Measurements from ENCODE around the gene OR13J1.

The OR13J1 gene

GRCh38 chr9:35859990-35860339, 10.2 kb downstream of the OR13J1 start:
- no peak for DNase-seq (ENCODE audit: low read depth in 2 of 3, low spot score in 1 of 3)

GRCh38 chr9:35859310-35859989, 10.8 kb downstream of the OR13J1 start:
- no peak for DNase-seq (ENCODE audit: low read depth in 2 of 3, low spot score in 1 of 3)

- DNase-seq (ENCODE audit: low read depth in 2 of 3, low spot score in 1 of 3) = no peak
Observed at GRCh38 chr9:35858458-35858857, 11.7 kb downstream of the OR13J1 start.

- no peak for DNase-seq (ENCODE audit: low read depth in 2 of 3, low spot score in 1 of 3)
Observed at GRCh38 chr9:35856882-35857281, 13.3 kb downstream of the OR13J1 start.

GRCh38 chr9:35856206-35856605, 14.0 kb downstream of the OR13J1 start:
- DNase-seq (ENCODE audit: low read depth in 2 of 3, low spot score in 1 of 3) = no peak

- DNase-seq (ENCODE audit: low read depth in 2 of 3, low spot score in 1 of 3) = no peak
Observed at GRCh38 chr9:35854091-35854762, 16.0 kb downstream of the OR13J1 start.

- DNase-seq (ENCODE audit: low read depth in 2 of 3, low spot score in 1 of 3) = no peak
Observed at GRCh38 chr9:35852876-35853865, 17.0 kb downstream of the OR13J1 start.

- no peak for DNase-seq (ENCODE audit: low read depth in 2 of 3, low spot score in 1 of 3)
Observed at GRCh38 chr9:35852267-35852815, 17.9 kb downstream of the OR13J1 start.

- peak in 1 of 3 donors; percentile 37 for DNase-seq (ENCODE audit: low read depth in 2 of 3, low spot score in 1 of 3)
Observed at GRCh38 chr9:35847792-35848572, 22.2 kb downstream of the OR13J1 start.

GRCh38 chr9:35845824-35846771, 24.1 kb downstream of the OR13J1 start:
- no peak for DNase-seq (ENCODE audit: low read depth in 2 of 3, low spot score in 1 of 3)

- DNase-seq (ENCODE audit: low read depth in 2 of 3, low spot score in 1 of 3) = no peak
Observed at GRCh38 chr9:35844628-35845270, 25.5 kb downstream of the OR13J1 start.

- no peak for DNase-seq (ENCODE audit: low read depth in 2 of 3, low spot score in 1 of 3)
Observed at GRCh38 chr9:35842795-35843194, 27.4 kb downstream of the OR13J1 start.

GRCh38 chr9:35842020-35842745, 28.0 kb downstream of the OR13J1 start:
- DNase-seq (ENCODE audit: low read depth in 2 of 3, low spot score in 1 of 3) = no peak

GRCh38 chr9:35841645-35841900, 28.6 kb downstream of the OR13J1 start:
- DNase-seq (ENCODE audit: low read depth in 2 of 3, low spot score in 1 of 3) = no peak

- no peak for DNase-seq (ENCODE audit: low read depth in 2 of 3, low spot score in 1 of 3)
Observed at GRCh38 chr9:35840881-35841644, 29.1 kb downstream of the OR13J1 start.

GRCh38 chr9:35839926-35840325, 30.3 kb downstream of the OR13J1 start:
- no peak for DNase-seq (ENCODE audit: low read depth in 2 of 3, low spot score in 1 of 3)

GRCh38 chr9:35836595-35836994, 33.6 kb downstream of the OR13J1 start:
- DNase-seq (ENCODE audit: low read depth in 2 of 3, low spot score in 1 of 3) = no peak

- DNase-seq (ENCODE audit: low read depth in 2 of 3, low spot score in 1 of 3) = no peak
Observed at GRCh38 chr9:35835766-35836165, 34.4 kb downstream of the OR13J1 start.

Data from stimulated activated CD4-positive, alpha-beta T cell treated with anti-CD3 and anti-CD28 coated beads, Interleukin-12 subunit alpha, Interleukin-12 subunit beta, amount 100 ng/mL, for 48 hours (primary cell).